ENCODE data around the gene GRIA1. TPM values are rescaled to one million over a fixed set of nuclear protein-coding genes. Genes with fewer than 3 reads are reported as not detected.

GRIA1 gene
- total and polyA plus RNA-seq, 2 of the 4 experiments (the other 2 are of a cell fraction): 0.48 to 1.3 TPM

DNA sequence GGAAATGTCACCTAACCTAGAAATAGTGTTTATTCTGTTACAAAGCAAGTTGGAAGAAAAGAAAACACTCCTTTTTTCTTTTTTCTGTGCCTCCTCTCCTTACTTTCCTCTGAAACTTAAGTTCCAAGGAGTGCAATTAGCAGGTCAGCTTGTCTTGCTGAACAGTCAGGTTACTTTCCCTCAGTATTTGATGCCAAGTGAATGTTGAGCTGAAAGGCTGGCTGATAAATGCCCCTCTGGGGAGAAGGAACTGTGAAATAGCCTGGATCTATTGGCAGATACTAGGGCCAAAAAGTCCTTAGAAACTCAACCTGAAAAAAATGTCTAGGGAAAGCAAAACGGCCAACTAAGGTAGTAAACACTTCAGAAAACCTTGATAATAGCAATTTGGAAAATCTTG lies 43.6 kb downstream of the GRIA1 start:
- H2BK20ac ChIP-seq (ENCODE audit: low read depth, low read length): no peak overlapping the region
- no CpG with 5 or more reads among the region's 1 CpG for WGBS, 2 experiments (ENCODE audit: extremely low coverage in 2 of 2, insufficient read length in 1 of 2)
- no peak overlapping the region for H4K5ac ChIP-seq (ENCODE audit: low read depth, low read length)
- no peak overlapping the region for H2AFZ ChIP-seq (replicated peaks; ENCODE audit: low read length, poor library complexity)
- H3K9me3 ChIP-seq (ENCODE audit: control insufficient read depth, insufficient read depth, low read length): no peaks in the 10 kb centered on the region
- no peak overlapping the region for H2BK120ac ChIP-seq (ENCODE audit: low read depth, low read length)
- DNase-seq (no peak), ATAC-seq (ENCODE audit: low read depth) (no peak)
- no peak overlapping the region for H3K56ac ChIP-seq (ENCODE audit: extremely low read depth, insufficient read depth, low read length)
- in situ Hi-C loops (cut with MboI; ENCODE audit: low sequenced_read_pairs) (no loop called here), intact Hi-C loops (cut with micrococcal nuclease) (no loop called here), dilution Hi-C loops (cut with HindIII; ENCODE audit: low sequenced_read_pairs, unreplicated experiment) (no loop called here)
- no peak overlapping the region for H3K14ac ChIP-seq (replicated peaks; ENCODE audit: low read depth, low read length)
- ChIA-PET CTCF (no interaction called here), POLR2A (ENCODE audit: unreplicated experiment) (no interaction called here)
- no peak overlapping the region for H2AK5ac ChIP-seq (ENCODE audit: low read depth, low read length)
- no peak overlapping the region for H3K23ac ChIP-seq (ENCODE audit: low read depth, low read length)
- no TSS peak for BruUV-seq (replicated peaks)
- no peaks in the 10 kb centered on the region for H3K27me3 ChIP-seq (ENCODE audit: control insufficient read depth, insufficient read depth, low read length)
- no peaks in the 10 kb centered on the region for H3K4me1 ChIP-seq (ENCODE audit: control insufficient read depth, insufficient read depth, low read length)
- H2BK5ac ChIP-seq (ENCODE audit: low read depth, low read length, poor library complexity, severe bottlenecking): no peak overlapping the region
- H4K20me1 ChIP-seq (ENCODE audit: insufficient read depth, low read length): no peaks in the 10 kb centered on the region
- H3K4me2 ChIP-seq (ENCODE audit: low read depth, low read length): no peak overlapping the region
- H2AK9ac ChIP-seq (replicated peaks; ENCODE audit: low read depth, low read length, poor library complexity): no peak overlapping the region
- no peaks in the 10 kb centered on the region for H3K79me1 ChIP-seq (ENCODE audit: low read depth in 1 of 2, low read length in 2 of 2)
- H4K91ac ChIP-seq (ENCODE audit: insufficient read depth, low read depth, low read length): no peak overlapping the region
- no peaks in the 10 kb centered on the region for H3K36me3 ChIP-seq (ENCODE audit: control insufficient read depth, insufficient read depth, low read length)
- H3K9ac ChIP-seq (ENCODE audit: low read depth, low read length): no peak overlapping the region
- no peaks in the 10 kb centered on the region; the same call in 1 of the 2 replicates for H3K9me1 ChIP-seq (ENCODE audit: insufficient read depth, low read length)
- H3K18ac ChIP-seq (ENCODE audit: low read depth, low read length): no peak overlapping the region
- no peak overlapping the region for H3K27ac ChIP-seq (ENCODE audit: insufficient read depth, low read length)
- no peak overlapping the region for H3K4me3 ChIP-seq (ENCODE audit: insufficient read depth, low read depth, low read length)
- H2BK15ac ChIP-seq (ENCODE audit: low read depth, low read length): no peak overlapping the region
- H4K8ac ChIP-seq (ENCODE audit: low read depth in 2 of 2, low read length in 2 of 2): no peak overlapping the region
- no peak overlapping the region for H3K4ac ChIP-seq (ENCODE audit: low read depth, low read length)
- no peak for TF ChIP-seq RFX5 (IDR thresholded peaks at IDR 0.05; ENCODE audit: low read depth, low read length)
- TF ChIP-seq MAFK (IDR thresholded peaks at IDR 0.05; ENCODE audit: low read depth, low read length): no peak
- no peak for TF ChIP-seq CEBPB (IDR thresholded peaks at IDR 0.05; ENCODE audit: low read depth, low read length)
- no peak for TF ChIP-seq POLR2A (IDR thresholded peaks at IDR 0.05; ENCODE audit: low read depth, low read length)
- TF ChIP-seq, protein P1, sequence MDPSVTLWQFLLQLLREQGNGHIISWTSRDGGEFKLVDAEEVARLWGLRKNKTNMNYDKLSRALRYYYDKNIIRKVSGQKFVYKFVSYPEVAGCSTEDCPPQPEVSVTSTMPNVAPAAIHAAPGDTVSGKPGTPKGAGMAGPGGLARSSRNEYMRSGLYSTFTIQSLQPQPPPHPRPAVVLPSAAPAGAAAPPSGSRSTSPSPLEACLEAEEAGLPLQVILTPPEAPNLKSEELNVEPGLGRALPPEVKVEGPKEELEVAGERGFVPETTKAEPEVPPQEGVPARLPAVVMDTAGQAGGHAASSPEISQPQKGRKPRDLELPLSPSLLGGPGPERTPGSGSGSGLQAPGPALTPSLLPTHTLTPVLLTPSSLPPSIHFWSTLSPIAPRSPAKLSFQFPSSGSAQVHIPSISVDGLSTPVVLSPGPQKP (IDR thresholded peaks at IDR 0.05; ENCODE audit: borderline replicate concordance, low read depth, low read length): no peak
- TF ChIP-seq BHLHE40 (IDR thresholded peaks at IDR 0.05; ENCODE audit: low read depth, low read length): no peak
- no peak for TF ChIP-seq CTCF (conservative IDR thresholded peaks at IDR 0.05; ENCODE audit: low read depth, low read length)
- no peak for TF ChIP-seq RCOR1 (IDR thresholded peaks at IDR 0.05; ENCODE audit: insufficient replicate concordance, low read length)
- TF ChIP-seq NFE2L2 (IDR thresholded peaks at IDR 0.05; ENCODE audit: low read depth, low read length): no peak
- no peak for TF ChIP-seq FOS (IDR thresholded peaks at IDR 0.05; ENCODE audit: low read depth, low read length)
- TF ChIP-seq CHD1 (IDR thresholded peaks at IDR 0.05; ENCODE audit: low read depth, low read length): no peak
- no peak for TF ChIP-seq USF2 (IDR thresholded peaks at IDR 0.05; ENCODE audit: low read depth, low read length)
- no peak for TF ChIP-seq SMC3 (IDR thresholded peaks at IDR 0.05; ENCODE audit: low read depth, low read length)
- TF ChIP-seq RAD21 (IDR thresholded peaks at IDR 0.05; ENCODE audit: low read length): no peak
- TF ChIP-seq MAZ (IDR thresholded peaks at IDR 0.05; ENCODE audit: borderline replicate concordance, low read depth, low read length): no peak
- TF ChIP-seq MXI1 (IDR thresholded peaks at IDR 0.05; ENCODE audit: borderline replicate concordance, low read depth, low read length): no peak
